HepG2 (cell line): ENCODE data around the gene PSENEN. TPM values are rescaled to one million over a fixed set of nuclear protein-coding genes. Genes with fewer than 3 reads are reported as not detected.

Experiments
- ATAC-seq: fragments of 200-7000 bp; cut with Tn5 transposase; 3 replicates; pipeline ENCODE4 v1.9.1; 2020; ENCODE audit warnings: mild to moderate bottlenecking, moderate library complexity
- BruUV-seq: library from RNA; stranded (reverse); fragments of 400-500 nt; replicated peaks from 2 replicates; lab custom pipeline; 2021; lab: Mats Ljungman, UMichigan
- CTCF ChIA-PET: fragments of 300-600 bp; formaldehyde crosslinking; extraction: SDS; loops from one replicate; lab custom pipeline; 2021; ENCODE audit warnings: low total read pairs, inconsistent platforms, low intra/inter-chr PET ratio; lab: Yijun Ruan, JAX
- POLR2A ChIA-PET: fragments of 350-600 bp; sonication (Branson Sonifier 250); formaldehyde crosslinking; loops from one replicate; lab custom pipeline; 2020; ENCODE audit warnings: antibody characterized with exemption, inconsistent platforms; lab: Yijun Ruan, JAX
- DNase-seq: peaks from one replicate; pipeline ENCODE4 v3.0.0-alpha.2; 2015; ENCODE audit warnings: low spot score
- FAIRE-seq: peaks from 3 replicates; lab custom pipeline; 2011; peaks lifted over from hg19 to GRCh38; lab: Jason Lieb, UNC
- H2AFZ ChIP-seq: one replicate; pipeline ENCODE4 v1.6.1; 2011; ENCODE audit warnings: low read length, inconsistent platforms
- H3K27ac ChIP-seq: fragments of 300-600 bp; 3 replicates; pipeline ENCODE4 v1.8.0; 2011; ENCODE audit warnings: mixed run types, mild to moderate bottlenecking, mixed read lengths, low read length, inconsistent platforms; ENCODE audit not compliant: insufficient read depth; ENCODE audit errors: extremely low read length
- H3K27me3 ChIP-seq, 2 experiments: fragments of 200-600 bp in 1 of 2; 2 replicates in 1 of 2; 3 replicates in 1 of 2; pipeline versions ENCODE4 v1.6.0 to v1.8.0; 2011; ENCODE audit warnings: low read length in 2 of 2, mild to moderate bottlenecking in 2 of 2, moderate library complexity in 2 of 2, inconsistent platforms in 1 of 2; ENCODE audit not compliant: insufficient read depth in 2 of 2, control insufficient read depth in 1 of 2
- H3K36me3 ChIP-seq, 2 experiments: fragments of 200-600 bp in 1 of 2; replicated peaks in 1 of 2; 2 replicates in 1 of 2; 3 replicates in 1 of 2; pipeline versions ENCODE4 v1.5.1 to v1.8.0; 2011; ENCODE audit warnings: low read length in 2 of 2, inconsistent platforms in 1 of 2; ENCODE audit not compliant: insufficient read depth in 2 of 2, control insufficient read depth in 1 of 2
- H3K4me1 ChIP-seq: 2 replicates; pipeline ENCODE4 v1.5.1; 2012; ENCODE audit warnings: low read length, inconsistent platforms; ENCODE audit not compliant: insufficient read depth
- H3K4me2 ChIP-seq: 2 replicates; pipeline ENCODE4 v1.6.0; 2011; ENCODE audit warnings: low read depth, low read length, inconsistent platforms
- H3K4me3 ChIP-seq, 3 experiments: fragments of 200-600 bp in 1 of 3; sonication (generic), shearing (Covaris generic) in 1 of 3; replicated peaks in 1 of 3; 2 replicates each; pipeline ENCODE4 v1.5.1; 2011 to 2016; ENCODE audit warnings: low read length in 3 of 3, inconsistent platforms in 2 of 3, low read depth in 2 of 3, mild to moderate bottlenecking in 2 of 3, control low read depth in 1 of 3, mixed read lengths in 1 of 3; ENCODE audit not compliant: insufficient read depth in 1 of 3
- H3K79me2 ChIP-seq: one replicate; pipeline ENCODE4 v1.6.1; 2011; ENCODE audit warnings: low read length, inconsistent platforms; ENCODE audit not compliant: insufficient read depth
- H3K9ac ChIP-seq: 2 replicates; pipeline ENCODE4 v1.6.0; 2011; ENCODE audit warnings: mild to moderate bottlenecking, low read depth, low read length, inconsistent platforms; ENCODE audit not compliant: insufficient read depth
- H3K9me3 ChIP-seq: 2 replicates; pipeline ENCODE4 v1.5.1; 2012; ENCODE audit warnings: mild to moderate bottlenecking, low read length
- H4K20me1 ChIP-seq: 2 replicates; pipeline ENCODE4 v1.6.0; 2011; ENCODE audit warnings: inconsistent platforms, mild to moderate bottlenecking, low read length, moderate library complexity; ENCODE audit not compliant: insufficient read depth
- E2F2 ChIP-seq: sonication (generic); formaldehyde crosslinking; IDR thresholded peaks from 2 replicates; pipeline ENCODE4 v1.4.0; 2020; ENCODE audit warnings: missing genetic modification reagents, borderline replicate concordance
- ELF1 ChIP-seq: sonication (generic); formaldehyde crosslinking; IDR thresholded peaks from 2 replicates; pipeline ENCODE4 v1.4.0; 2020; ENCODE audit warnings: missing genetic modification reagents
- NFAT5 ChIP-seq: sonication (generic); formaldehyde crosslinking; IDR thresholded peaks from 2 replicates; pipeline ENCODE4 v1.4.0; 2020; ENCODE audit warnings: missing genetic modification reagents
- PHF21A ChIP-seq: sonication (generic); formaldehyde crosslinking; IDR thresholded peaks from 2 replicates; pipeline ENCODE4 v1.5.0; 2020; ENCODE audit warnings: mild to moderate bottlenecking, missing genetic modification reagents
- SMARCC2 ChIP-seq: fragments of 450-650 bp; IDR thresholded peaks from 2 replicates; pipeline ENCODE4 v1.6.1; 2017; ENCODE audit warnings: antibody characterized with exemption, mild to moderate bottlenecking
- TBL1XR1 ChIP-seq: fragments of 150-350 bp; IDR thresholded peaks from 2 replicates; pipeline ENCODE4 v1.6.1; 2014; ENCODE audit warnings: borderline replicate concordance, low read length; ENCODE audit not compliant: partially characterized antibody
- ZNF790 ChIP-seq: sonication (generic); formaldehyde crosslinking; IDR thresholded peaks from 2 replicates; pipeline ENCODE4 v1.8.0; 2022; ENCODE audit warnings: missing genetic modification reagents, mild to moderate bottlenecking, borderline replicate concordance
- ZNF839 ChIP-seq: sonication (generic); formaldehyde crosslinking; IDR thresholded peaks from 2 replicates; pipeline ENCODE4 v1.4.0; 2020; ENCODE audit warnings: missing genetic modification reagents, mild to moderate bottlenecking, borderline replicate concordance
- WGBS: methylation state at CpG from one replicate; pipeline ENCODE4 v1.1.6; 2017; ENCODE audit warnings: low lambda C conversion rate; 5-methylcytosine and 5-hydroxymethylcytosine counted together
- in situ Hi-C: cut with HindIII; loops from 2 replicates; pipeline ENCODE4 v1.10.0; 2017; ENCODE audit warnings: low pct_unique_long_range_greater_than_20kb; ENCODE audit not compliant: extremely low pct_ligation_motif_present
- intact Hi-C: fragments of 100-400 bp; cut with micrococcal nuclease; formaldehyde crosslinking; loops from one replicate; pipeline ENCODE4 v1.10.0; 2022; ENCODE audit not compliant: unreplicated experiment
- polyA plus RNA-seq, 8 experiments: library from polyadenylated mRNA; depleted of rRNA in 3 of 8; stranded (reverse) in 7 of 8; unstranded in 1 of 8; fragments of >200 nt; fragmentation: Illumina TruSeq in 4 of 8; extraction: Trizol in 4 of 8; gene quantifications; 2 replicates each; pipeline versions ENCODE4 v1.2.1 to v1.2.3, GENCODE V29; 2011 to 2016; ENCODE audit warnings: low read depth in 4 of 8, missing spikeins in 1 of 8, mixed read lengths in 1 of 8; ENCODE audit not compliant: insufficient read depth in 1 of 8
- total RNA-seq, 5 experiments: library from RNA; depleted of rRNA; stranded (reverse); fragments of >200 nt; fragmentation: Illumina TruSeq; extraction: Trizol; gene quantifications; 2 replicates each; pipeline ENCODE4 v1.2.3, GENCODE V29; 2016; ENCODE audit warnings: low read depth in 1 of 5
- TF ChIP-seq, protein P1 (sequence below): sonication (generic); formaldehyde crosslinking; IDR thresholded peaks from 2 replicates; pipeline ENCODE4 v1.4.0; 2020; ENCODE audit warnings: missing genetic modification reagents
- TF ChIP-seq, protein P2 (sequence below): sonication (generic); formaldehyde crosslinking; conservative IDR thresholded peaks from 2 replicates; pipeline ENCODE4 v1.4.0; 2020; ENCODE audit warnings: missing genetic modification reagents
- TF ChIP-seq, protein P3 (sequence below): sonication (generic); formaldehyde crosslinking; IDR thresholded peaks from 2 replicates; pipeline ENCODE4 v1.8.0; 2022; ENCODE audit warnings: missing genetic modification reagents, mild to moderate bottlenecking, inconsistent platforms, borderline replicate concordance

PSENEN gene
- total and polyA plus RNA-seq, 2 of the 13 experiments (the other 11 are each of a cell fraction or from before 2014, with no cell fraction given), result 16.9 to 34.2 TPM

- POLR2A ChIA-PET, result interaction anchor here (1.5 kb wide), 1 partner anchor 47 kb away, joined by 4 read pairs; no protein-coding TSS in a partner anchor
- in situ Hi-C loops, result no loop called here
- no peak for FAIRE-seq
- TF ChIP-seq E2F2 (CRISPR knock-in tag) (no peak), SMARCC2 (no peak), NFAT5 (CRISPR knock-in tag) (no peak), PHF21A (CRISPR knock-in tag) (no peak), TBL1XR1 (no peak), ZNF839 (CRISPR knock-in tag) (no peak), ELF1 (no peak), ZNF790 (CRISPR knock-in tag) (no peak)
- TF ChIP-seq, protein P1, sequence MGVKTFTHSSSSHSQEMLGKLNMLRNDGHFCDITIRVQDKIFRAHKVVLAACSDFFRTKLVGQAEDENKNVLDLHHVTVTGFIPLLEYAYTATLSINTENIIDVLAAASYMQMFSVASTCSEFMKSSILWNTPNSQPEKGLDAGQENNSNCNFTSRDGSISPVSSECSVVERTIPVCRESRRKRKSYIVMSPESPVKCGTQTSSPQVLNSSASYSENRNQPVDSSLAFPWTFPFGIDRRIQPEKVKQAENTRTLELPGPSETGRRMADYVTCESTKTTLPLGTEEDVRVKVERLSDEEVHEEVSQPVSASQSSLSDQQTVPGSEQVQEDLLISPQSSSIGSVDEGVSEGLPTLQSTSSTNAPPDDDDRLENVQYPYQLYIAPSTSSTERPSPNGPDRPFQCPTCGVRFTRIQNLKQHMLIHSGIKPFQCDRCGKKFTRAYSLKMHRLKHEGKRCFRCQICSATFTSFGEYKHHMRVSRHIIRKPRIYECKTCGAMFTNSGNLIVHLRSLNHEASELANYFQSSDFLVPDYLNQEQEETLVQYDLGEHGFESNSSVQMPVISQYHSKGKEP (CRISPR knock-in tag), result no peak
- TF ChIP-seq, protein P2, sequence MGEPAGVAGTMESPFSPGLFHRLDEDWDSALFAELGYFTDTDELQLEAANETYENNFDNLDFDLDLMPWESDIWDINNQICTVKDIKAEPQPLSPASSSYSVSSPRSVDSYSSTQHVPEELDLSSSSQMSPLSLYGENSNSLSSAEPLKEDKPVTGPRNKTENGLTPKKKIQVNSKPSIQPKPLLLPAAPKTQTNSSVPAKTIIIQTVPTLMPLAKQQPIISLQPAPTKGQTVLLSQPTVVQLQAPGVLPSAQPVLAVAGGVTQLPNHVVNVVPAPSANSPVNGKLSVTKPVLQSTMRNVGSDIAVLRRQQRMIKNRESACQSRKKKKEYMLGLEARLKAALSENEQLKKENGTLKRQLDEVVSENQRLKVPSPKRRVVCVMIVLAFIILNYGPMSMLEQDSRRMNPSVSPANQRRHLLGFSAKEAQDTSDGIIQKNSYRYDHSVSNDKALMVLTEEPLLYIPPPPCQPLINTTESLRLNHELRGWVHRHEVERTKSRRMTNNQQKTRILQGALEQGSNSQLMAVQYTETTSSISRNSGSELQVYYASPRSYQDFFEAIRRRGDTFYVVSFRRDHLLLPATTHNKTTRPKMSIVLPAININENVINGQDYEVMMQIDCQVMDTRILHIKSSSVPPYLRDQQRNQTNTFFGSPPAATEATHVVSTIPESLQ, result no peak
- TF ChIP-seq, protein P3, sequence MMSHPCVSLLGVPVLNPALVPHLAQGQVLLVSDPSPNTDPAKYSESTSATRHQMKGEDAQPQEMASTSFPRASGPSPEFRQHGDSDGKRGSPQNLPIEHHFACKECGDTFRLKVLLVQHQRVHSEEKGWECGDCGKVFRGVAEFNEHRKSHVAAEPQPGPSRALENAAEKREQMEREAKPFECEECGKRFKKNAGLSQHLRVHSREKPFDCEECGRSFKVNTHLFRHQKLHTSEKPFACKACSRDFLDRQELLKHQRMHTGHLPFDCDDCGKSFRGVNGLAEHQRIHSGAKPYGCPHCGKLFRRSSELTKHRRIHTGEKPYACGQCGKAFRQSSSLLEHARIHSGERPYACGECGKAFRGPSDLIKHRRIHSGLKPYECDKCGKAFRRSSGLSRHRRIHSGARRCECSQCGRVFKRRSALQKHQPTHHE (CRISPR knock-in tag), result no peak
Measured at GRCh38 chr19:35787227-35787799, 41.9 kb downstream of the PSENEN start.

More at GRCh38 chr19:35787227-35787799, 41.9 kb downstream of the PSENEN start:
- no peak overlapping the region for H3K4me2 ChIP-seq
- no peaks in the 10 kb centered on the region; a peak in 1 of 5 replicates for H3K36me3 ChIP-seq
- no peak overlapping the region for H3K9ac ChIP-seq
- CTCF ChIA-PET, result no interaction called here
- H3K4me1 ChIP-seq, result peaks cover 44% of the 10 kb centered on the region
- ATAC-seq (no peak), DNase-seq (no peak)
- intact Hi-C loops, result no loop called here
- no peak overlapping the region for H3K4me3 ChIP-seq
- no peaks in the 10 kb centered on the region for H4K20me1 ChIP-seq
- no peaks in the 10 kb centered on the region; a peak in 1 of 5 replicates for H3K27me3 ChIP-seq
- 94% methylated on average over 6 of the region's 15 CpGs for WGBS
- H2AFZ ChIP-seq, result no peak overlapping the region
- H3K27ac ChIP-seq, result no peak overlapping the region
- no peaks in the 10 kb centered on the region for H3K79me2 ChIP-seq
- no peaks in the 10 kb centered on the region for H3K9me3 ChIP-seq
- BruUV-seq, result no TSS peak
